Measurements from ENCODE around the gene TSPEAR. TPM values are rescaled to one million over a fixed set of nuclear protein-coding genes. Genes with fewer than 3 reads are reported as not detected.
"Not testable (repeated sequence)": the region's sequence is repeated elsewhere in the genome, so short reads cannot be mapped to it uniquely, and the experiment has no call there.

TSPEAR gene
- total RNA-seq, 1 donor from 2014 or later = 0.34 TPM

GRCh38 chr21:44593598-44594405 lies 117.6 kb downstream of the TSPEAR start:
- peaks cover 12% of the 10 kb centered on the region for H3K9me3 Mint-ChIP-seq
- H3K4me1 Mint-ChIP-seq (ENCODE audit: unreplicated experiment) = peaks cover 12% of the 10 kb centered on the region
- no peaks in the 10 kb centered on the region for H3K36me3 Mint-ChIP-seq
- no peak for DNase-seq (ENCODE audit: extremely low spot score, unreplicated experiment)
- peak overlapping the region; percentile 67 for H3K27ac Mint-ChIP-seq
- peaks cover 3% of the 10 kb centered on the region for H3K27me3 Mint-ChIP-seq
- TF ChIP-seq CTCF (conservative IDR thresholded peaks at IDR 0.05) = no peak
- H3K4me3 Mint-ChIP-seq = no peak overlapping the region

GRCh38 chr21:44592446-44593311 lies 118.7 kb downstream of the TSPEAR start, which contains the start of gene KRTAP10-6:
KRTAP10-6 (minus strand) TSS chr21:44592505; CDS start chr21:44592484, 21 bp downstream.
- no peak for TF ChIP-seq CTCF (conservative IDR thresholded peaks at IDR 0.05)
- no peak within 1 kb of the TSS for H3K4me3 Mint-ChIP-seq
- H3K27me3 Mint-ChIP-seq = peaks cover 8% of the 10 kb centered on the region
- peak within 1 kb of the TSS; percentile 42 for H3K27ac Mint-ChIP-seq
- DNase-seq (ENCODE audit: extremely low spot score, unreplicated experiment) = peak; percentile 66
- H3K36me3 Mint-ChIP-seq = no peaks in the 10 kb centered on the region
- H3K9me3 Mint-ChIP-seq = peaks cover under 1% of the 10 kb centered on the region
- peaks cover 8% of the 10 kb centered on the region for H3K4me1 Mint-ChIP-seq (ENCODE audit: unreplicated experiment)

GRCh38 chr21:44591801-44592130 lies 119.6 kb downstream of the TSPEAR start:
- not testable (repeated sequence) for H3K27me3 Mint-ChIP-seq; H3K27ac Mint-ChIP-seq; DNase-seq (ENCODE audit: extremely low spot score, unreplicated experiment); H3K4me3 Mint-ChIP-seq; H3K36me3 Mint-ChIP-seq; H3K9me3 Mint-ChIP-seq; H3K4me1 Mint-ChIP-seq (ENCODE audit: unreplicated experiment)

GRCh38 chr21:44590897-44591800 lies 120.2 kb downstream of the TSPEAR start:
- not testable (repeated sequence) for H3K4me1 Mint-ChIP-seq (ENCODE audit: unreplicated experiment); H3K27ac Mint-ChIP-seq; DNase-seq (ENCODE audit: extremely low spot score, unreplicated experiment); H3K4me3 Mint-ChIP-seq; H3K9me3 Mint-ChIP-seq; H3K36me3 Mint-ChIP-seq
- H3K27me3 Mint-ChIP-seq = peaks cover 14% of the 10 kb centered on the region

GRCh38 chr21:44590311-44590721 lies 121.1 kb downstream of the TSPEAR start:
- DNase-seq (ENCODE audit: extremely low spot score, unreplicated experiment) = peak; percentile 62
- Mint-ChIP-seq H3K4me1 (ENCODE audit: unreplicated experiment) (peaks cover 8% of the 10 kb centered on the region), H3K36me3 (no peaks in the 10 kb centered on the region), H3K9me3 (no peaks in the 10 kb centered on the region), H3K4me3 (no peak overlapping the region), H3K27me3 (peaks cover 17% of the 10 kb centered on the region), H3K27ac (no peak overlapping the region)
- no peak for TF ChIP-seq CTCF (conservative IDR thresholded peaks at IDR 0.05)

- Mint-ChIP-seq H3K36me3 (no peaks in the 10 kb centered on the region), H3K4me1 (ENCODE audit: unreplicated experiment) (peaks cover 4% of the 10 kb centered on the region), H3K9me3 (no peaks in the 10 kb centered on the region), H3K4me3 (no peak overlapping the region), H3K27ac (no peak overlapping the region), H3K27me3 (peaks cover 21% of the 10 kb centered on the region)
- TF ChIP-seq CTCF (conservative IDR thresholded peaks at IDR 0.05) = no peak
- DNase-seq (ENCODE audit: extremely low spot score, unreplicated experiment) = peak; percentile 61
Observed at GRCh38 chr21:44589586-44590305, 121.6 kb downstream of the TSPEAR start.

Data from type B pancreatic cell (in vitro differentiated cells).